HG02973 (cell line): Measurements from ENCODE around the gene ARID5A.
A peak's percentile ranks its signal among the peaks of the same experiment; 100 is the strongest.
"Not testable (repeated sequence)": the region's sequence is repeated elsewhere in the genome, so short reads cannot be mapped to it uniquely, and the experiment has no call there.

Source experiments
- ATAC-seq: cut with Tn5 transposase; IDR thresholded peaks from one replicate; pipeline ENCODE4 v1.9.1; 2021; ENCODE audit warnings: moderate library complexity; ENCODE audit not compliant: unreplicated experiment

ARID5A gene, protein sequence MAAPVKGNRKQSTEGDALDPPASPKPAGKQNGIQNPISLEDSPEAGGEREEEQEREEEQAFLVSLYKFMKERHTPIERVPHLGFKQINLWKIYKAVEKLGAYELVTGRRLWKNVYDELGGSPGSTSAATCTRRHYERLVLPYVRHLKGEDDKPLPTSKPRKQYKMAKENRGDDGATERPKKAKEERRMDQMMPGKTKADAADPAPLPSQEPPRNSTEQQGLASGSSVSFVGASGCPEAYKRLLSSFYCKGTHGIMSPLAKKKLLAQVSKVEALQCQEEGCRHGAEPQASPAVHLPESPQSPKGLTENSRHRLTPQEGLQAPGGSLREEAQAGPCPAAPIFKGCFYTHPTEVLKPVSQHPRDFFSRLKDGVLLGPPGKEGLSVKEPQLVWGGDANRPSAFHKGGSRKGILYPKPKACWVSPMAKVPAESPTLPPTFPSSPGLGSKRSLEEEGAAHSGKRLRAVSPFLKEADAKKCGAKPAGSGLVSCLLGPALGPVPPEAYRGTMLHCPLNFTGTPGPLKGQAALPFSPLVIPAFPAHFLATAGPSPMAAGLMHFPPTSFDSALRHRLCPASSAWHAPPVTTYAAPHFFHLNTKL

DNA sequence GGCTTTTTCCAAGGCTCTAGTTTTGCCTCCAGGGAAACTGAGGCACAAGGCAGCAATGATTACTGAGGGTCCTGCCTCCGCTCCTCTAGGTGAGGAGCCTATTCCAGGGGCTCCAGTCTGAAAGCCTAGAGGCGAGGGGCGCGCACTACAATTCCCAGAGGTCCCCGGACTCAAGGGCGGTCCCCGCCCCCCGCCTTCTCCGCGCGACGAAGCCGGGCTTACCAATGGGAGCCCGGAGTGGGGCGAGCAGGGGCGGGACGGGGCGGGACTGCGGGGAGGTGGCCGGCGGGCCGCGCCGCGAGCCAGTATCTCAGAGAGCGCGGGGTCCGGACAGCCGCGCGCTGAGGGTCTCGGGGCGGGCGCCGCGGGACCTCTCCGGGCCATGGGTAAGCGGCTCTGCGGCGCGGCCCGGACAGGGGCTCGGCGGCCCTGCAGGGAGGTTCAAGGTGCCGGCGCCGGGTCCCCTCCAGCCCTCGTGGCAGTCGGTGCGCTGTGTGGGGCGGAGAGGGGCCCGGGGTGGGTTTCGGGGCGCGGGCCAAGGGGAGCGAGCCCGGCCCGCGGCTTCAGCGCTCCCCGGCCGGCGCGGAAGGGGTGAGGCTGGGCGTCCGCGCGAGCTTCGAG lies at the start of gene ARID5A:
Gene ARID5A, plus strand, starts transcription at position 308 of the 621 bp plus-strand sequence. Its CDS starts 75 bp downstream, at position 383.
- ATAC-seq, result peak; percentile 41

DNA sequence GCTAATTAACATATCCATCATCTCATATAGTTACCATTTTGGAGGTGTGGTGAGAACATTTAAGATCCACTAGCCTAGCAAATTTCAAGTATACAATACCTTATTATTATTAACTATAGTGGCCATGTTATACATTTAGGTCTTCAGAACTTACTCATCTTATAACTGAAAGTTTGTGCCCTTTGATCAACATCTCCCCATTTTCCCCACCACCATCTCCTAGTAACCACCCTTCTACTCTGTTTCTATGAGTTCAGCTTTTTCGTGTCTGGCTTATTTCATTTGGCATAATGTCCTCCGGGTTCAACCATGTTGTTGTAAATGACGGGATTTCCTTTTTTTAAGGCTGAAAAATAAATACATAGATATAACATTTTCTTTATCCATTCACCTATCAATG lies 47.3 kb upstream of the ARID5A start:
- no peak for ATAC-seq

DNA sequence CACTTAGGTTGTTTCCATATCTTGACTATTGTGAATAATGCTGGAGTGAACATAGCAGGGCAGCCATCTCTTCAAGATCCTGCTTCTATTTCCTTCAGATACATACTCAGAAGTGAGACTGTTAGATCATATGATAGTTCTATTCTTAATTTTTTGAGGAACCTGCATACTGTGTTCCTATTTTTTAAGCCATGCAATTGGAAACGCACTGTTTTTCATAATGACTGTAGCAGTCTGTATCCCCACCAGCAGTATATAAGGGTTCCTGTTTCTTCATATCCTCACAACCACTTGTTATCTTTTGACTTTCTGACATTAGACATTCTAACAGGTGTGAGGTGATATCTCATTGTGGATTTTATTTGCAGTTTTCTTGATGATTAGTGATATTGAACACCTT lies 46.9 kb upstream of the ARID5A start:
- ATAC-seq, result no peak

DNA sequence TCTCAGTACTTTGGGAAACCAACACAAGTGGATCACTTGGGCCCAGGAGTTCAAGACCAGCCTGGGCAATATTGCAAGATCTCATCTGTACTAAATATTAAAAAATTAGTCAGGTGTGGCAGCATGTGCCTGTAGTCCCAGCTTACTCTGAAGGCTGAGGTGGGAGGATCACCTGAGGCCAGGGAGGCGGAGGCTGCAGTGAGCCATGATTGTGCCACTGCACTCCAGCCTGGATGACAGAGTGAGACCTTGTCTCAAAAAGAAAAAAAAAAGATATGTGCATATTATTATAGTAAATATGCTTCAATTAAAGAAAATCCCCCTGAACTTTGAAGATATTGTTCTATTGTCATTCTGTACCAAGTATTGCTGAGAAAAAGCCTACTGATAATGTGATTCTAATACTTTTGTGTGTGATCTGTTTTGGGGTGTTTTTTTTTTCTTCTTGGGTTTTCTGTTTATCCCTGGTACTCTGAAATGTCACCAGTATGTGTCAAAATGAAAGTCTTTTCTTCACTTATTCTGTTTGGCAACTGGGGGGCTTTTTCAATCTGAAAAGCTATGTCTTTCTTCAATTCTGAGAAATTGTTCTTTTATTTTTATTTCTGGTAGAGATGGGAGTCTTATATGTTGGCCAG lies 44.6 kb upstream of the ARID5A start:
- no peak for ATAC-seq

DNA sequence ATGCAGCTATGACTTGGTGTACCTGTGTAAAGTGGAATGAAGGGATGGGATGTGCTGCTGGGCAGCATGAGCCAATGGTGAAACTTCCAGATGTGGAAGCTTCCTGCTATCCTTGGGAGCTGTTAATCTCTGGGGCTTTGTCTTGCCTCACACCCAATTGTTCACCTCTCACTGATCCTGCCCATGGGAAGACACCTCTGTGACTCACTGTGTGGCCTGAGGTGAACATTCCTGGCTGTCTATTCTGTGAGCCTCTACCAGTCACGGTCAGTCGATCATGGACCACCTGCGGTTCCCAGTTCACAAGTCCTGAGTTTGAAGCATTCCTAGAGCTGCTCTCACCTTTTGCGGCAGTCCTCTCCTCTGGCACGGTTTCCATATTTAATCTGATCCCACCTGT lies 43.5 kb upstream of the ARID5A start:
- no peak for ATAC-seq

DNA sequence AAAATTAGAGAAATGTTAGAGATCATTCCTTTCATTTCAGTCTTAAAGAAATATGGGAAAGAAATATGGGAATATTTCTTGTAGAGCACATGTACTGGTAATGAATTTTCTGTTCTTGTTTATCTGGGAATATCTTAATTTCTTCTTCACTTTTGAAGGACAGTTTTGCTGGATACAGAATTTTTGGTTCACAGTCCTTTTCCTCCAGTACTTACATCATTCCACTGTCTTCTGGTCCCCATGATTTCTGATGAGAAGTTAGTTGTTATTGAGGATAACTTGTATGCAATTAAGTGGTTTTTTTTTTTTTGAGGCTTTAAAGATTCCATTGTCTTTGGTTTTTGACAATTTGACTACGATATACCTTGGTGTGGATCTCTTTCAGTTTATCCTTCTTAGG lies 42.4 kb upstream of the ARID5A start:
- no peak for ATAC-seq

DNA sequence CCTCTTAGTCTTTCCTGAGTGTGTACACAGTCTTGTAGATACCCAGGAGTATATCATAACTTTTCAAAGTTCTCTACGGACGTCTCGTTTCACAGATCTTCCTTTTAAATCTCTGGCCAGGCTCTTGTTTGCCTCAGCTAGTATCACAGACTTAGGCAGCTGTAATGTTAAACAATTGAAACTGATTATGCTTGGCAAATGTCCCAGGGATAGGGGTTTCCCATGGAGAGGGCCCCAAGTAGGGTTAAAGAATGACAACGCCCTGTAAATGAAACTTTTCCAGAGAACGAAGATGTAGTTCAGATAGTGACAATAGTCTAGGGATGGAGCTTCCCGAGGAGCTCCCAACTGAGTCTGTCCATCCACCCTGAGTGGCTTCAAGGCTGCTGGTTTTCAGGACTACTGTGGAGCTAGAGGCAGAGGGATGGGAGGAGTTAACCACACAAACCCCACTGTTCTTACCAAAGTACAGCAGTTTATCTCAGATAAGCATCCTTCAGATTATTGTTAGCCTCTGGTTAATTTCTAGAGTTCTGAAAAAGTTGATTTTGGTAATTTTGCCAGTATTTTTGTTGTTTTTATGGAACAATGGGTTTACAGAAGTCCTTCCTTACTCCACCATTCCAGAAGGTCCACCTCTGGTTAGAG lies 40.4 kb upstream of the ARID5A start:
- ATAC-seq, result no peak

DNA sequence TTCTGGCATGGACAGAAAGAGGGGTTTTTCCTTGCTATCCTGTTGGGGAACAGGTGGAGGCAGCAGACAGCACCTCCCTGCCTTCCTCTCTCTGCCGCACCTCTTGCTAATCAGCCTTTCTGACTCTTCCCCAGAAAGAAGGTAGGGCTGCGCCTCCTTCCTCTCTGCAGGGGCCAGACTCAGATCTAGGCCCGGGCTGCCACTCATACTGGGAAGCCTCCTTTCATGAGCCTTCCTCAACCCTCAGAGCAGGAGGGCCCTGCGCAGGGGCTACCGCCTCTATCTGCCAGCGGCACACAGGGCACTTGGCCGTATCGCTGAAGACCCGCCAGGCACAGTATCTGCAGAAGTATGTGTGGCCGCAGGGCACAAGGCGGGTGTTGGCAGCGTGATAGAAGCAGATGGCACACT lies 38.5 kb upstream of the ARID5A start:
- no peak for ATAC-seq

DNA sequence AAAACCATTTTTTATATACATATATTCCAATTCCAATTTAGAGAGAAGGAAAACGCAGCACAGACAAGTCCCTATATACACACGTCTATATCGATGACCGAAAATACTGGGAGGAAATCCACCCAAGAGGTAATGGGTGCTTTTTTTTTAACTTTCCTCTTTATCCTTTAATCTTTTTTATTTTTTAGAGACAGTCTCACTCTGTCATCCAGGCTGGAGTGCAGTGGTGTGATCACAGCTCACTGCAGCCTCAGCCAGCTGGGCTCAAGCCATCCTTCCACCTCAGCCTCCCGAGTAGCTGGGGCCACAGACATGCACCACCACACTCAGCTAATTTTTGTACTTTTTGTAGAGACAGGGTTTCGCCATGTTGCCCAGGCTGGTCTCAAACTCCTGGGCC lies 37.9 kb upstream of the ARID5A start:
- not testable (repeated sequence) for ATAC-seq

DNA sequence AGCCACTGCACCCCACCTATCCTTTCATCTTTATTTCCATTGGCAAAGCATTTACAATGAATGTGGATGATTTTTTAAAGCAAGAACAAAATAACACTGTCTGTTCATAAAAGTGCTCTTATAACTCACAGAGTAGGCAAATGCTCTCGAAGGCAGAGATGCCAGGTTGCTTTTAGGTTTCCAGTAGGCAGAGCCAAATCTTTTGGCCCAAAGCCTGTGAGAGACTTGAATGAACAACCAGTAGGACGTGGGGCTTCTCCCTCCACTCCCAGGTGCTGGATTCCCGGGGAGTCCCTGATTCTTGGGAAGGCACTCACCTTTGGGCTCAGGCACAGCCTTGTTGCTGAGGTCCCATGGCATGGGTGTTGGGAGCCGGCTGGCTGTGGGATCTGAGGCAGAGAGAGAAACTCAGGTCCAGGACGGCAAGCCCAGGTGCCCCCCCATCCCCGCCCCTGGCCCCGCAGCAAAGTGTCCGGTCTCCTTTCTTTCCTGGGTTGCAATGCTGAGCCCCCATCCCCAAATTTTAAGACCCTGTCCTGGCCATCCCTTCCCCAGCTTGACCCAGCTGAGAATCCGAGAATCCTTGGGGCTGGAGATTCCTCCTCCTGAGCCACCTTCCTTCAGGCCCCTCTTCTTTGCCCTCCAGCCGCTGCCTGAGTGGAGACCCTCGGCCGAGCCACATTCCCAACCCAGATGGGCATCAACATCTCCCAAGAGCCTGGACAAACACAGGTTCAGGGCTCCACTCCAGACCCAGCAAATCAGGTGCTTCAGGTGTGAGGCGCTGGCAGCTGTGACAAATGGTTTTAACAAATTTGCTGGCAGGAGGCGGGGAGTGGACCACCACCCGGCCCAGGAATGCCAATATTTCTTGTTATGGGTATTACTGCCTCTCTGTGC lies 37.2 kb upstream of the ARID5A start:
- no peak for ATAC-seq

DNA sequence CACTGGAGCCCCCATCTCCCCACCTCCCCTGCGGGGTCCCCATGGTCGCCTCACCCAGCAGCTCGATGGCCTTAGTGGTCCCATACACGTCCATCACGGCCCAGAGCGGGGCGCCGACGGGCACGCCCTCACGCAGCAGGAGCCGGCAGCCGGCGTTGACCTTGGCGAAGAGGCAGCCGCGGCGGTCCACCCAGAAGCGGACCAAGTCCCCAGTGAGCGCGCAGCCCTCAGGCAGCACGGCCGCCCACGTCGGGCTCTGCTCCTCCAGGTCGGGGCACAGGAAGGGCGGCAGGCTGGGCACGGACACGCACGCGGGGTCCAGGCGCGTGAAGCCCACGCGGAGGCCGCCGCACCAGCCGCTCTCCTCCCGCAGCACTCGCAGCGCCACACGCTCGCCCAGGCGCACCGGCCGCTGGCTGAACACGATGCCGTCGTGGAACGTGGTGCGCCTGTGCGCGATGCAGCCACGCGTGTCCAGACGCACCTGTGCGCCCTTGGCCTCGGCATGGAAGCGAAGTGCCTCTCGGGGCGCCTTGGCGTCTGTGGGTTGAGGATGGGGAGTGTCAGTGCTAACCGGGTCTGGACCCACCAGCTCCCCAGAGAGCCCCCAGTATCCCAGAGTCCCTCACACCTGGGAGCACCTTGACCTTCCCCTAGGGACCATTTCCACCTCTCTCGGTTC lies 36.0 kb upstream of the ARID5A start:
- no peak for ATAC-seq

DNA sequence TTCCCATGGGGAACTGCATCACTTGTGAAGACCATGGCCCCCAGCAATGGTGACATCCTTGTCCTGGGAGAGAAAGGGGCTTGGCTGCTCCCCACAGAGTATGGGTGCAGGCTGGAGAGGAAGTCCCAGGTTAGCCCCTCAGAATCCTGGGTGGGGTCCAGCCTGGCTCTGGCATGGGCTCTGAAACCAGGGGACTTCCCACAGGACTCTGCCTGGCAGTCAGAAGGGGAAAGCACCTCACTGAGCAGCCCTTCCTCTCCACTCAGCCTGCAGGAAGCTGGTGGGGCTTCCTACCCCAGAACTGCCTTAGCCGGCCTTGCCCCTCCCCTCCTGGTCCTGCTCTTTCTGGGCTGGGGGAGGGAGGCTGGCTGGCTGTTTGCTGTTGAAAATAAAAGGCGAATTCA lies 35.1 kb upstream of the ARID5A start:
- ATAC-seq, result no peak

DNA sequence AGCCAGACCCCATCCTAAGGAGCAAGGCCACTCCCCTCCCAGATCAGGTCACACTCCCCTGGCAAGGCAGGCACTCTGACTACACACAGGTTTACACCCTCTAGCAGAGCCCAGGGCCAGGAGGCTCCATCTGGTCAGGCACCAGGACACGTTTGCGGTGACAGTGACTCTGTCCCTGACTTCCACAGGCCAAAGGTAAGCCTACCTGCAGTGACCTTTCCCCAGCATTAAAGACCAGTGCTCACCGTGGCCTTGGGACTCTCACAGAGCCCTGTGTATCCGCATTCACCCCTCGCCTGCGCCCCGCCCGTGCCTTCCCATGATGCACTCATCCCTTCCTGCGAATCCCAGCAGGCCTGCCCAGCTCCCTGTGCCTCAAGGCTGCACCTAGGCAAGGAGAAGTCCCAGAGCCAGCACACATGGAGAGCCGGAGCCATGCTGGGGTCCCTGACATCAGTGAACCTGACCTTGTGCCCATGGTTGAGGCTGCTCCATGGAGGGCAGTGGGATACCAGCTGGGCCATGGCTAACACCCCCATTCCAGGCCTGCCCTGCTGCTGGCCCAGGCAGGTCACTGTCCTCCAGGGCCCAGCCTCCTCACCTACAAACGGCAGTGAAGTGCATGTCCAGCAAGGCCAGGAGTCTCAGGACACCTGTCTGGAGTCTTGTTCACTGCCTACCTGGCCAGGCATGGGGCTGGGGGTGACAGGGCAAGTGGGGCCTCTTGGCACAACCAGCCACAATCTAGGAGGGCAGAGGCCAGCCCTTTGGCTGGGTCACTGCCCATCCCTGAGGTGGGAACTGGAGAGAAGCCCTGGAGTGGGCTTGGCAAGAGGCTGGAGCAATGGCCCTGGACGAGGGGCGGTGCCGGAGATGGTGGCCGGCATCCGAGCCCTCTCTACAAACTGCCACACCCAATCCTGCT lies 34.4 kb upstream of the ARID5A start:
- no peak for ATAC-seq

DNA sequence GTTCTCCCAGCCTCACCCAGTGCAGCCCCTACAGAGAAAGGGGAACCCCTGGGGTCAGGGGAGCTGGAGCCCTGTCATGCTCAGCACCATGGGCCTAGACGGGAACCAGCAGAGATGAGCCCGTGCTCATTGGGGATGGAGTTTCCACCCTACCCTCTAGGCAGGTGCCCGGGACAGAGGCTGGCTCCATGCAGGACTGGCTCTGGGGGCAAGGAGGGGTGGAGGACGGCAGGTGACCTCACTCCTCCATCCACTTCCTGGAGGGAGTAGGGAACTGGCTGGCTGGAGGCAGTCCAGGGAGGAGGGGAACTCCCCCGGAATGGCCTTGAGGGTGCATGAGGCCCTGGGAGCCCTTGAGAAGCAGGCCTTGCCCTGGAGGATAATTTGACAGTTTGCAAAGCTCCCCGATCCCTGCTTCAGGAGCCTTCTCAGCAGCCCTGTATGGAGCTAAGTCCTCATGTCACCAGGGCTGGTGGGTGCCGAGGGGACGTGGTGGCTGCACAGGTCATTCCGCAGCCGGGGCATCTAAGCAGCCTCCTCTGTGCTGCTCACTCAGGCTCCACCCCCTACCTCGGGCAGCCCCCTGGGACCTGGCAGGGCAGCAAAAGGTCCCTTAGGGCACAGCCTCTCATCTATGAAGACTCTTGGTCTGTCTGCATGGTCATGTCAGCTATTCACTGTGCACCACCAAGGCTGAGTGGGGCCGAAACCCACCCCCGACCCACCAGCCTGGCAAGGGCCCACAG lies 33.5 kb upstream of the ARID5A start:
- no peak for ATAC-seq

DNA sequence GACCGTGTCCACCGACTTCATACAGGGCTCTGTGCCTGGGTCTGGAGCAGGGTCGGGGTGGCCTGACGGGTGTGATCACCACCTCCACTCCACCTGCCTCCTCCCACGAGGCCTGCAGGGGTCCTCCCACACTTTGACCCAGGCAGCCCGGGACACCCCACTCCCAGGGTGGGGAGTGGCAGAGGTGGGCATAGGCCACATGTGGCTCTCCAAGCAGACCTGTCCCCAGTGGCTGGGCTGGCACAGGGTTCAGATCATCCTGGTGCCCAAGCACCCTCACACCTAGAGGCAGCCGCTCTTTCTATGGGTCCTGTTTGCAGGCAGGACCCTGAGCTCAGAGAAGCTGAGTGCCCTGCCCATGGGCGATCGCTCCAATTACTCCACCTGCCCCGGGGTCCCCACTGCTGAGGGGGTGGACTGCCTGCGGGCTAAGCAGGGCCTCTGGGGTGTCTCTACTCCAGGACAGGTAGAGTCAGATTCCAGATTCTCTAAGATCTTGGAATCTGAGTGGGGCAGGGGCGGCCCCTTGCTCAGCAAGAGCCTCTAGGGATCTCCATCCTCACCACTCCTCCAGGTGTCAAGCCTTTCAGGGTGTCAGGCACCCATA lies 32.8 kb upstream of the ARID5A start:
- ATAC-seq, result no peak

DNA sequence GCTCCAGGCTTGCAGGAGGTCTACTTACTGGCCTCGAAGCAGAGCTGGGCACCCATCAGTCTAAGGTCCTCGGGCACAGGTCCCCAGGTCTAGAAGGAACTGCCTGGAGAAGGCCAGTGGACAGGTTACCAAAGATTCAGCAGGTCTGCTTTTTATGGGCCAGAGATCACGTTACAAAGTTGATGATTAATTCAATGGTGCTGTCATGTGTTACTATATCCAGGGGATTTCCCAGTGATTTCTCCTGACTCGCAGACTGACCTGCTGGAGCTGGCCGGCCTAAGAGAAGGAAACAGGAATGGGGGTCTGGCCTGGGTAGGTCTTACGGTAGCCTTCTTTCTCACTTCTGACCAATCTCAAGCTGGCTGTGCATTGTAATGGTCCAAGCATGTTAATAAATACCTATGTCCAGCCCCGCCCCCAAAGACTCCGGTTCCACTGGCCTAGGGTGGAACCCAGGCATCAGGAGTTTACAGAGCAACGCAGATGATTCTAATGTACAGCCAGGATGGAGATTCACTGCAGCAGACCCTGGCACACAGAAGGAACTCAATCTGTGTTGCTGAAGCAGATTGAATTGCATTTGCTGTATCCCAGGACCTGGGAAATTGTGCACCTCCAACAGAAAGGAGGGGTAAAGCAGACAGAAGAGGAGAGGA lies 31.2 kb upstream of the ARID5A start, which contains the start of gene NEURL3:
Gene NEURL3, minus strand, starts transcription at position 127 of the 659 bp plus-strand sequence. Its CDS starts 71 bp downstream, at position 56.
- ATAC-seq, result no peak
